Activated T-helper 1 cell treated with Interleukin-2 at 50 U/mL for 16 hours (primary cell): ENCODE measurements around the gene CEP126.

ENCODE experiments used
- DNase-seq: peaks from one replicate; pipeline ENCODE4 v3.0.0-alpha.2; 2020; ENCODE audit warnings: low read depth

CEP126 gene, protein sequence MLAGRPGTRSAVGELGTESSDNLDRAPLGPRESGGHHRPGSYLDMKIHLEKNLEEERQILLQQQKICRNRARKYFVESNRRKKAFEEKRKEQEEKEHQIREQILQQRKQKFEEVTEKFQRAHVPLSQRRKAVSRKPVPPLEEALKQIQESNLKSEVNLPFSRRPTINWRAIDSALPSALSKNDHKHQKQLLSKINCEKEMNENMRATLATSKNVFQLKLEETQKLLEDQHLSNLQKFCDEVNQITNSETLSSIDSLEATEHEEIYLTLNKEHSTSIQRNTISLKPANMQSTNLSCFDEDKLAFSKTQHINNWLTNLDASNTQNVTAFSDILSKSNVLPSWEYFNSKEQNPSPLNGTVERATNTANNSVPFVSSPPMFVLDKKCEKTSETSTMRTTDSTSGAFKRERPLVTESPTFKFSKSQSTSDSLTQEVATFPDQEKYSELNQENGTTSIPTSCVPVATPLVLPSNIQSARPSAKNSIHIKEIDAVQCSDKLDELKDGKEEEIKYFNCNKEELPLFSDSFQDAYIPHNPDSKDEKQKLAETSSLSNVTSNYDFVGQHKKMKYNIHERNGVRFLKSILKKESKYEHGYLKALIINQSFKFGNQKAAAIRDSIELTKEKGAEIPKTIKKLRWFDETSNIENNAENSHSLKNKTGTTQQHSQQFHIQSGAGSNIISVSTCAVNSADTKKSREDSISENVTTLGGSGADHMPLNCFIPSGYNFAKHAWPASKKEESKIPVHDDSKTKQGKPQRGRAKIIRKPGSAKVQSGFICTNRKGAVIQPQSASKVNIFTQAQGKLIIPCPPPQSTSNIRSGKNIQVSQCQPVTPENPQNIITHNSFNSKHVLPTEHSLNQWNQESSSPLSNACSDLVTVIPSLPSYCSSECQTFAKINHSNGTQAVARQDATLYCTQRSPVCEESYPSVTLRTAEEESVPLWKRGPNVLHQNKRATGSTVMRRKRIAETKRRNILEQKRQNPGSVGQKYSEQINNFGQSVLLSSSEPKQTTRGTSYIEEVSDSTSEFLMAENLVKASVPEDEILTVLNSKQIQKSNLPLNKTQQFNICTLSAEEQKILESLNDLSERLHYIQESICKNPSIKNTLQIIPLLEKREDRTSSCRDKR

GRCh38 chr11:101914738-101915426 is at the start of gene CEP126:
TSS of gene CEP126 (plus strand) at chr11:101915010. CDS start at chr11:101915285, 275 bp downstream.
- peak; percentile 84 for DNase-seq

GRCh38 chr11:101866619-101867491 is 48.0 kb upstream of the CEP126 start:
- DNase-seq, result no peak

DNA sequence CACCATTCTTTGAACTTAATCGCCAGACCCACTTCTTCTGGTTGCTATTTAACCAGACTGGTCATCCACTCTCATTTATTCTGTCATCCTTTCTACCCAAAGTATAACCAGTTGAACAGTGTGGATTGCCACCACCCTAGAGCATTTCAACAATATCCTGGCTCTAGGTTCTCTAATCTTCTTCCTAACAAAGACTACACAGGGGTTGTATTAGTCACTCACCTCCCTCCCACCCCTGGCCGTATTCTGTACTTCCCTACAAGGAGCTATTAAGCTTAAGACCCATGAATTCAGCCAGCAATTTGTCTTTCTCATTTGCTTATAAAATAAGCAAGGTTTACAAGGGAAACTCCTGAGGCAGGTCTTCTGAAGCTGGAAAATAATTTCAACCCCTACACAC is 46.9 kb upstream of the CEP126 start:
- DNase-seq, result no peak

- DNase-seq, result no peak
Measured at GRCh38 chr11:101870510-101870909, 44.3 kb upstream of the CEP126 start.

DNA sequence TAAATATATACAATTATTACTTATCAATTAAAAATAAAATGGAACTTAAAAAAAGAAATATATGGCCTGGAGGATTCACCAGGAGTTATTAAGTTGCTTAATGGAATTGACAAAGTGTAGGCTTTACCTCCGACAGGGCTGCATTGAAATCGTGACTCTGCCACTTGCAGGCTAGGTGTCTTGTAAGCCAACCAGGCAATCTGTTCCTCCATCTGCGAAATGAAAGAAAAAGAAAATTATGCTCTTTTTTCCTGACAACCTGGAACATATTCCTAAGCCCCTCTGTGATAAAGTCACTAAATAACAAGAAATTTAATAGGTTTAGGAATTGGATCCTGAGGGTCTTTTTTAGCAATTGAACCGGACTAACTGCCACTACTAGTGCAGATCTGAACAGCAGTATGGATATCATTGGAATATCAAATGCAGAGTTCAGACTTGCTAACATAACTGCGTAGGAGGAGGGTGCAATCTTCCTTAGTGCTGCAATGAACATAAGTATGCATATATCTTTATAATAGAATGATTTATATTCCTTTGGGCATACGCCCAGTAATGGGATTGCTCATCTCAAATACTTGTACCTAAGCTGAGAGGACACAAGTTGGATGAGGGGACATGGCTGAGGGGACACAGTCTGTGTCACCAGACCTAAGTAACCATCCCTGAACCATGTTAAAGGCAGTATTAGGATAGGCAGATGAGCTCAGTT is 42.5 kb upstream of the CEP126 start:
- no peak for DNase-seq

GRCh38 chr11:101880222-101880621 is 34.6 kb upstream of the CEP126 start:
- DNase-seq, result no peak

DNA sequence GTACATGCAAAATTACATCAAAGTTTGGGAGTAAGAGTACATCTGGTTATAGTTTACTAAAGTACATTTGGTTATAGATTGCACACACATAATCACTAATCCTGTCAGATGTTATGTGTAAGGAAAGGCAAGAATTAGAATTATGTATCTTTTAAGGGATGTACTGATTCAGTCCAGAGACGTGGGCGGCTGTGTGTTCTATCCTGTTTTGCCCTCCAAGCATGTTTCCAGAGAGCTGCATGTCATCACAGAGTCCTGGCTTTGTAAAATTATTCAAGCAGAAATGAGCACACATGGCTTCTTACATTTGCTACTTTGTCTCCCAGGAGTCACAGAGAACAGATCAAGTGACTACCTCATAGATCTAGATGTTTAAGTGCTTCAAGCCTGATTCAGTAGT is 33.2 kb upstream of the CEP126 start:
- DNase-seq, result no peak

DNA sequence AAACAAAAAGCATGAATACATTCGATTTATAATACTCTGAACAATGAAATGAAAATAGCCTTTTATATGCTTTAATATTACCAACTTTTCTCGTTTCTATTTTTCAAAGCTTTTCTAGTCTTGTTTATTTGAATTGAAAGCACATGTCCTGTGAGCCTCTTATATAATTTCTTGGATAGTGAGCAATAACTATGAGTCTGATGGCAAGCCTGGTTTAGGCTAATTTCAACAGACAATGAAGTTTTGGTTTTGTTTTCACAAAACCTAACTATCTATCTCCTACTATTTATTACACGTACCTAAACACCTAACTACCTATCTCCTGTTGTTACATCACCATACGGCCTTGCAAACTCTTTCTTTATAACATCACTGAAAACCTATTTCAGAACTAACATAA is 29.2 kb upstream of the CEP126 start:
- no peak for DNase-seq

GRCh38 chr11:101889767-101890166 is 25.0 kb upstream of the CEP126 start:
- no peak for DNase-seq

- DNase-seq, result no peak
Measured at GRCh38 chr11:101894505-101894904, 20.3 kb upstream of the CEP126 start.

- no peak for DNase-seq
Measured at GRCh38 chr11:101907815-101908214, 7.0 kb upstream of the CEP126 start.

- DNase-seq, result no peak
Measured at GRCh38 chr11:101909087-101909486, 5.7 kb upstream of the CEP126 start.

DNA sequence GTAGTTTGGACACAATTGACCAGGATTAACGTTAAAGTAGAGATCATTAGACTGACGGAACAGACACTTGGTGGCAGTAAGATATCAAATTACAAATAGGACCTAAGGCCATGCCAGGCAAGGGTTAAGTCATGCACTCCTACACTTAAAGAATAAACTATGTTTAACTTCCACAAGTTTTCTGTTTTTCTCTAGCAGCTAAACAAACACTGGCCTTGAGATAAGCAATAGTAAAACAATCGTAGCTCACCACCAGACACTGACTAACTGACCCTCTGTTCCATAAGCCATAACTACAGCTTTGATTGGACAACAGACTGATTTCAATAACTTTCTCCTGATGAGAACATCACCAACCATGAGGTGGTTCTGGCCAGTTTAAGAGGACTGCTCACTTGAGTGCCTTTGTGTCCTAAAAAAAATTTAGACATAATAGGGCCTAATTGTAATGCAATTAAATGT is 2.0 kb upstream of the CEP126 start:
- DNase-seq, result no peak

DNA sequence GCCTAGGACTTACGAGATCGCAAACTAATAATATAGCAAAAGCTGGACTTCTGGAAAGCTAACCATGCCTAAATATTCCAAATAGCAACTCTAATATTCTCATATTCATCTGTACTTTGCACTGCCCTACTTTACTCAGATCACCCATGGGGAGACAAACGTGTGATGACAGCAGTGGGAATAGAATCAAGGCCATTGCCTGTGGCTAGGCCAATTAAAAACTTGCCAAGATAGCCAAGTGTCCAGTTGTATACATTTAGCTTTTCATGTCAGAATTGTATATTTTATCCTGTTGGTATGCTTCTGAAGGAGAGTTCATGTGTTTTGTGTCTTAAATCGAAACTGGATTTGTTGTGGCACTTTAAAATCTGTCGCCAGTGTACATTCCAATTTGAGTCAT is 1.2 kb upstream of the CEP126 start:
- no peak for DNase-seq

- DNase-seq, result no peak
Measured at GRCh38 chr11:101914341-101914737, 471 bp upstream of the CEP126 start.

DNA sequence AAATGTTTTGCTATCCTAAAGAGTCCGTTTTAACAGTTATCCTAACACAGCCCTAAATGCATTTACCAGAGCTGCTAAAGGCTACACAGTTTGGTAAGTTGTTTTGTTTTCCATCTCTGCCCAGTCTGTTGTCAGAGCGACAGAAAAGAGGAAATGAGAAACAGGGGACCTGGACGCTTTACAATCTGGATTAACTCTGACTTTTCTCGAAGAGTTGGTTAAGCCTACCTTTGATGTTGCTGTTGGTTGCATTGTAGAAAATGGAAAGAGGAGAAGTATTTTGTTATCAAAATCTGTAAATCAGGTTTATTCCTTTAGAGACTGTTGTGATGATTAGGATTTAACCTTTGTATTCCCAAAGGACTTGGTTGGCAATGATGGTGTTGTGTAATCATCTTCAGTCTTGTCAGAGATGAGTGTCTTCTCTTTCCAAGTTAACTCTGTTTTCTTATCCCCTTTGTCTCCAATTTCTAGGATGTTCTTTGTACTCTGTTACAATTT is 1.0 kb downstream of the CEP126 start:
- DNase-seq, result no peak

- no peak for DNase-seq
Measured at GRCh38 chr11:101916422-101916821, 1.6 kb downstream of the CEP126 start, which contains the start of gene ANGPTL5. TSS of gene ANGPTL5 (minus strand) at chr11:101916522. CDS start at chr11:101907909, 8,613 bp downstream.

- DNase-seq, result no peak
Measured at GRCh38 chr11:101917226-101917625, 2.4 kb downstream of the CEP126 start.

GRCh38 chr11:101920992-101921391 is 6.2 kb downstream of the CEP126 start:
- no peak for DNase-seq

DNA sequence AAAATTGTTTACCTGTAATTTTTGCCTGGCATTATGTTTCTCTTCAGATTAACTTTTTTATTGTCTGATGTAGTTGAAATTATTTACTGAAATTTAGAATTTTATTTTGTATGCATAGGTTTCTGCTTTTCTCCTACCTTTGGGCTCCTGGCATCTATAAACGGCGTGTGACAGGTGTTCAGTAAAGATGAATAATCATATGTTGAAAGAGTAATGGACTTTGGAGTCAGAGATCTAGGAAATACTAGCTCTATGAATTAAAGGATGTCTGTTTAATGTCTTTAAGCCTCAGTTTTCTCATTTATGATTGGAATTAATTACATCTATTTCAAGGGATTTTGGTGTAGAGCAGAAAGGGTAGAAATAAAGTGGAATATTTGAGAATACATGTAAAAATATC is 8.7 kb downstream of the CEP126 start:
- no peak for DNase-seq
